Measurements from ENCODE around the gene SOCS1.
A peak's percentile ranks its signal among the peaks of the same experiment; 100 is the strongest.
"Not testable (repeated sequence)": the region's sequence is repeated elsewhere in the genome, so short reads cannot be mapped to it uniquely, and the experiment has no call there.

SOCS1 gene

DNA sequence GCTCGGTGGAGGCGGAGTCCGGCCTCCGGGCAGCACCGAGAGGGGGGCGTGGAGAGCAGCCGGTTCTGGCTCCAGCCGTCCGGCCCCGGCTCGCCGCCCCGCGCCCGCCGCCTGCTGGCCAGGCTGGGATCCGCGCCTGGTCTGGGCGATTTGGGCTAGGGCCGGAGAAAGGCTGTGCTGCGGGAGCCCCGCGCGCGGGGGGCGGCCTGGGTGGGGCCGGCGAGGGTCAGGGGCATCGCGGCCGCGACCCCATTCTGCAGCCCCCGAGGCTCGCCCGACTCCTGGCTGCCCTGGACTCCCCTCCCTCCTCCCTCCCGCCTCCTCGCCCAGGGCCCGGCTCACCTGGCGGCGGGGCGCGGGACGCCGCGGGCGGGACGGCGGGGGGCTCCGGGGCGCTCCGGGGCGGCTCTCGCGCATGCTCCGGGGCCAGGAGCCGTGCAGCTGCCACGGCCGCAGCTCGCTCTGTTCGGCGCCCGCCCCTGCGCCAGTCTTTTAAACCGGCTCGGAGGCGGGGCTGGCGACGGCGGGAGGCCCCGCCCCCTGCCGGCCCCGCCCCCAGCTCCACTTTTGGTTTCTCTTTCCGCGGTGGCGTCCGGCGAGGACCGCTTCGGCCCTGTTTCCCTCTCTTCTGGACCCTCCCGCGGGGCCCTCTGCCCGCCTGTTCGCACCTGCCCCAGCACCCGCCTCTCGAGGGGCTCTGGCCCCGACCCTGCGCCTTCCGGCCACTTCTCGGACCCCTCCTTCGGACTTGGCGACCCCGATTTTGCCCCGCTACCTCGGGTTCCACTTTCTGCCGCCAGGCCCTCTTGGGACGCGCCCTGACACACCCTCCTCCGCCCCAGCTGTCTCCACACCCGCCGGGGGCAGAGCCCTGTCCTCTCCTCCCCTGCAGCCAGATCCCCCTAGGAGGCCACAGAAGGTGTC, at the start of gene SOCS1:
Gene SOCS1 (minus strand): TSS at position 468 of the 924 bp plus-strand sequence. CDS start 726 bp downstream, outside the sequence.
- DNase-seq (ENCODE audit: low spot score), result peak; percentile 94

- DNase-seq (ENCODE audit: low spot score), result no peak
Observed at GRCh38 chr16:11303405-11304138, 47.6 kb upstream of the SOCS1 start.

DNA sequence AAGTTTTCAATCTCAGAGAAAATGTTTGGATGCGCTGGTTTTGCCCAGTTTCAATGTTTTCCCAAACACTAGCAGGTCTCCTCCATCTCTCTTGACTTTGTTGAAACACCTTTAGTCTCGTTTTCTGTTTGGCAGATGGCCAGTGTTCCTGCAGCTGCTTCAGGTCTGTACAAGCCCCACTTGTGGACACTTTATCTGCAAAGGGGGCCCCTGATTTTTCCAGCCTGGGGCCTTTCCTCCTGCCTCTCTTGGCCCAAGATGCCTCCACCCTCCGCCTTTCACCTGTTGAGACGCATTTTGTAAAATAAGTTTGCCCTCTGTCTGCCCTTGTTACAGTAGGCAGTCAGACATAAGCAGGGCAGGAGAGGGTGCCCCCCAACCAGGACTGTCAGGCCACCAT, 47.0 kb upstream of the SOCS1 start:
- DNase-seq (ENCODE audit: low spot score), result no peak

DNA sequence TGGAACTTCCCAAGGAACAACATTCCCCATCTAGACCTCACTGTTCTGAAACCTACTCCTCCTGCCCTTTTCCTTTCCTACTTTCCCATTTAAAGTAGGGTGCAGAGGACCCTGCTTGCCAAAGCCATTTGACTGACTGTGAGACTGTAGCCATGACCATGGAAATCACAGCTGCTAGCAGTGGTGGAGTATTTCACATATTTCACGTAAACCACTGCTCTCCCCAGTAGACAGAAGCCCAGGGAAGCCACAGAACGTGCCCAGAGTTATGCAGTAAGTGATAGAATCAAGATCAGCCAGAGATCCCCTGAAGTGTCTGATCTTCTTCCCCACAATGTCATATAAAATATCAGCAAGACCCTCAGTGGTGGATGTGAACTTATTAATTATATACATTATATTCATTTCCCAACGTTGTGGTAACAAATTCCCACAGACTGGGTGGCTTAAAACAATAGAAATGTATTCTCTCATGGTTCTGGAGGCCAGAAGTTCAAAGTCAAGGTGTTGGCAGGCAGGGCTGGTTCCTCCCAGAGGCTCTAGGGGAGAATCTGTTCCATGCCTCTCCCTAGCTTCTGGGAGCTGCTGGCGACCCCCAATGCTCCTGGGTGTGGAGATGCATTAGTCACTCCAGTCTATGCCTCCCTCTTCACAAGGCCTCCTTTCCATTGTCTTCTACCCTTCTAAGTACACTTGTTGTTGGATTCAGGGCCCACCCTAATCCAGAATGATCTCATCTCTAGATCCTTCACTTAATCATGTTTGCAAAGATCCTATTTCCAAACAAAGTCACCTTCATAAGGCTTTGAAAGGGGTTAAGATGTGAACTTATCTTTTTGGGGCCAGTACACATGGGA, 45.9 kb upstream of the SOCS1 start:
- DNase-seq (ENCODE audit: low spot score), result no peak

DNA sequence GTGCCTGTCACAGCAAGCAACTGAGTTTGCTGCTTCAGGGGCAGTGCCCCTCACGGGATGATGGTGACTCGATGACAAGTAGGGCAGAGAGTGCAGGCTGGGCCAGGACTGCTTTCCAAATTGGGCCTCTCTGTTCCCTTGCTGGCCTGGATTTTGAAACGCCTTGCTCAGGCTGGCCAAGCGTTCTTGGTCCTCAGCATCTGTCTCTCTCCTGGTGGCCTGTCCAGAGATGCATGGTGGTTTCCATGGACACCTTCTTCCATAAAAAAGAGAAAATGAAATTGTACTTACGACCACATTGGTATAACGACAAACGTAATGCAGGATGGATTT, 44.5 kb upstream of the SOCS1 start:
- no peak for DNase-seq (ENCODE audit: low spot score)

- DNase-seq (ENCODE audit: low spot score), result no peak
Observed at GRCh38 chr16:11299865-11300559, 44.0 kb upstream of the SOCS1 start.

DNA sequence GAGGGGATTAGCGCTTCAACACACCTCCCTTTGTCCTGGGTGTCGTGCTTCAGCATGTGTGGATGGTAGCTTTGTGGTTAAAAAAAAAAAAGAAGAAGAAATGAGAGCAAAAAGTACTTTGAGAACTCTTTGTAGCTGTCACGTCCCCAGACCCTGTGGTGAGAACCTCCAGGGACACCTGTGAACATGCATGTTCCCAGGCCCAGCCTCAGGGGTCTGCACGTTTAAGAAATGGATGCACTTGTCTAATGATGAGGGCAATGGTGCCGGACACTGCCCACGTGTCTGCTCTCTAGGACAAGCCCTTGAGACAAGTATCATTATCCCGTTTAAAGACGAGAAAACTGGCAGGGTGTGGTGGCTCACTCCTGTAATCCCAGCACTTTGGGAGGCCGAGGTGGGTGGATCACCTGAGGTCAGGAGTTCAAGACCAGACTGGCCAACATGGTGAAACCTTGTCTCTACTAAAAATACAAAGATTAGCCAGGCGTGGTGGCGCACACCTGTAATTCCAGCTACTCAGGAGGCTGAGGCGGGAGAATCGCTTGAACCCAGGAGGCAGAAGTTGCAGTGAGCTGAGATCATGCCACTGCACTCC, 43.0 kb upstream of the SOCS1 start:
- not testable (repeated sequence) for DNase-seq (ENCODE audit: low spot score)

DNA sequence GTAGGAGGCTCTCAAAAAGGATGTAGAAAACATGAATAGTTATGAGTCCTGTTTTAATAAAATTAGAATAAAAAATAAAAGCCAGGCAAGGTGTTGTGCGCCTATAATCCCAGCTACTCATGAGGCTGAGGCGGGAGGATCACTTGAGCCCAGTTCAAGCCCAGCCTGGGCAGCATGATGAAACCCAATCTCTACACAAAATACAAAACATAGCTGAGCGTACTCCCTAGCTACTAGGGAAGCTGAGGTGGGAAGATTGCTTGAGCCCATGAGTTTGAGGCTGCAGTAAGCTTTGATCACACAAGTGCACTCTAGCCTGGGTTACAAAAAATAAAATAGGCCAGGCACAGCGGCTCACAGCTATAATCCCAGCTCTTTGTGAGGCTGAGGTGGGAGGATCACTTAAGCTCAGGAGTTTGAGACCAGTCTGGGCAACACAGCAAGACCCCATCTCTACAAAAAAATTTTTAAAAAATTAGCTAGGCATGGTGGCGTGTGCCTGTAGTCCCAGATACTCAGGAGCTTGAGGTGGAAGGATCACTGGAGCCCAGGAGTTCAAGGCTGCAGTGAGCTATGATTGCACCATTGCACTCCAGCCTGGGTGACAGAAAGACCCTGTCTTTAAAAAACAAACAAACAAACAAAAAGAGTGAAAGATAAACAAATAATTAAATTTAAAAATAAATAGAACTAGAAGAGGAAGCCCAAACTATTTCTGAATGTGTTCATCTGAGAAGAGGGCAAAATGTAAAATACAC, 42.3 kb upstream of the SOCS1 start:
- DNase-seq (ENCODE audit: low spot score), result no peak

GRCh38 chr16:11297492-11298142, 41.6 kb upstream of the SOCS1 start:
- no peak for DNase-seq (ENCODE audit: low spot score)

GRCh38 chr16:11296706-11297491, 40.9 kb upstream of the SOCS1 start:
- DNase-seq (ENCODE audit: low spot score), result no peak

DNA sequence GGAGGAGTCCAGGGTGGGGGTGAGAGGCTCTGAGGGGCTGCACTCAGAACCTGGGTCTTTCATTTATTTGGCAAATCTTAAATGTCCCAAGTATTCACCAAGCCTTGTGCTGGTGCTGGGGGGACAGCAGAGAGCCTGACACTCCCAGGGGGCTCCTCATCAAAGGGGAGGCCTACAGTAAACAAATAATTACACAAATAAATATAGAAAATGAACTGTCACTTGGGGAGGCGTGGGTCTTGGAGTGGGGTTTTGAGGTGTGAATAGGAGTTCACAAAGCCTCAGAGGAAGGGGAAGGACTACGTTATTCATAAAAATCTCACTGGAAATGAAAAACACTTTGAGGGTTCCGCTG, 40.3 kb upstream of the SOCS1 start:
- no peak for DNase-seq (ENCODE audit: low spot score)

DNA sequence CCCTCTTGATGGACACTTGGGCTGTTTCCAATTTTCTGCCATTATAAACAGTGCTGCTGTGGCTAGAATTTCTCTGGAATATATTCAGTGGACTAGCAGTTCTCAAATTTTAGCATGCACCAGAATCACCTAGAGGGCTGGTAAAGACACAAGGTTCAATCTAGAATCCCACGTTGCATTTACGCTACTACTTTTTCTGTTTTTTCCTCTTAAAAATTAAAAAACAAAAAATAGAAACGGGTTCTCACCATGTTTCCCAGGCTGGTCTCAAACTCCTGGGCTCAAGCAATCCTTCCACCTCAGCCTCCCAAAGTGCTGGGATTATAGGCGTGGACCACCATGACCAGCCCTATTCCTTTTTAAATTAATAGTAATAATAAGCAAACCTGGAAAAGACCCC, 39.7 kb upstream of the SOCS1 start:
- no peak for DNase-seq (ENCODE audit: low spot score)

- DNase-seq (ENCODE audit: low spot score), result no peak
Observed at GRCh38 chr16:11292076-11292748, 36.2 kb upstream of the SOCS1 start.

DNA sequence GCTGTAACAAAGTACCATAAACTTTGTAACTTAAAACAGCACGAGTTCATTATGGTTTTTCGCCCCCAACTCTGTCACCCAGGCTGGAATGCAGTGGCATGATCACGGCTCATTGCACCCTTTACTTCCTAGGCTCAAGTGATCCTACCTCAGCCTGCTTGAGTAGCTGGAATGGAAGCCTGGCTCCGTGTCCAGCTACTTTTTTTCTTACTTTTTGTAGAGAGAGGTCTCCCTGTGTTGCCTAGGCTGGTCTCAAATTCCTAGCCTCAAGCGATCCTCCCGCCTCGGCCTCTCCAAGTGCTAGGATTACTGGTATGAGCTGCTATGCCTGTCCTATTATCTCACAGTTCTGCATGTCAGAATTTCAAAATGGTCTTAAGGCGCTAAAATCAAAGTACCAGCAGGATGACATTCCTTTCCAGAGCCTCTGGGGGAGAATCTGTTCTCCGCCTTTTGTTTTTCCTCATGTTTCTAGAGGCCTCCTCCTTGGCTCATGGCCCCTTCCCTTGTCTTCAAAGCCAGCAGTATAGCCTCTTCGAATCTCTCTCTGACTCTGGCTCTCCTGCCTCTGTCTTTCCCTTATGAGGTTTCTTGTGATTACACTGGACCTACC, 35.2 kb upstream of the SOCS1 start:
- DNase-seq (ENCODE audit: low spot score), result no peak

GRCh38 chr16:11290102-11290893, 34.3 kb upstream of the SOCS1 start:
- DNase-seq (ENCODE audit: low spot score), result no peak

- DNase-seq (ENCODE audit: low spot score), result not testable (repeated sequence)
Observed at GRCh38 chr16:11289696-11290095, 33.7 kb upstream of the SOCS1 start.

DNA sequence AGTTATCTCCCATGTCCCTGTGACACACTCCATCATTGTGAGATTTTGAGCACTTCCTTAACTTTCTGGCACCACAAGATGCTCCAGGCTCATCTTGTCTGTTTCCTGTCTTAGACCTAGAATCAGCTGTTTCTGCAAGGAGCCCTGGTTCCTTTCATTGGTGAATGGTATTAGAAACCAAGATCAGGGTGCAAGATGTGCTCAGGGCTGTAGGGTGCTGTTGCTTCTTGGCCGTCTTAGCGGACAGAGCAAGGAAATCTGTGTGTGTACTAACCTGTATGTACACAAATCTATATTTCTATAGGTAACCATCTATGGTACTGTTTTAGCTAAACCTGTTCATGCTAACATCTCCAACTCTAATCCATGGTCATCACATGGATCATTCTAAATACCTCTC, 33.2 kb upstream of the SOCS1 start:
- no peak for DNase-seq (ENCODE audit: low spot score)
